Activated CD8-positive, alpha-beta T cell treated with anti-CD3 and anti-CD28 coated beads, Interleukin-2, amount 10 ng/mL, durations not matched to agents 7 days and 5 days (primary cell): ENCODE data around the gene TBPL2. TPM values are rescaled to one million over a fixed set of nuclear protein-coding genes. Genes with fewer than 3 reads are reported as not detected.

Source experiments
- ATAC-seq: fragments of 150-1000 bp; cut with Tn5 transposase; one replicate; pipeline ENCODE4 v1.10.0; 2021; ENCODE audit warnings: moderate library complexity
- CTCF ChIA-PET: fragments of 350-600 bp; sonication (Branson Sonifier 250); formaldehyde crosslinking; loops from one replicate; lab custom pipeline; 2021; ENCODE audit warnings: antibody characterized with exemption; lab: Charles Lee
- POLR2A ChIA-PET: fragments of 350-600 bp; sonication (Branson Sonifier 250); formaldehyde crosslinking; loops from one replicate; lab custom pipeline; 2021; ENCODE audit warnings: antibody characterized with exemption; lab: Charles Lee
- DNase-seq: peaks from one replicate; pipeline ENCODE4 v3.0.0-alpha.2; 2020
- H3K27ac Mint-ChIP-seq: one replicate; pipeline ENCODE4 v1.8.0; 2021; ENCODE audit warnings: mild to moderate bottlenecking, mixed read lengths
- H3K27me3 Mint-ChIP-seq: one replicate; pipeline ENCODE4 v1.8.0; 2021; ENCODE audit warnings: low read depth, mixed read lengths
- H3K36me3 Mint-ChIP-seq: one replicate; pipeline ENCODE4 v1.8.0; 2021; ENCODE audit warnings: low read depth, mixed read lengths
- H3K4me1 Mint-ChIP-seq: one replicate; pipeline ENCODE4 v1.8.0; 2021; ENCODE audit warnings: low read depth, mixed read lengths
- H3K4me3 Mint-ChIP-seq: one replicate; pipeline ENCODE4 v1.8.0; 2021; ENCODE audit warnings: mild to moderate bottlenecking, mixed read lengths
- H3K9me3 Mint-ChIP-seq: one replicate; pipeline ENCODE4 v1.8.0; 2022; ENCODE audit warnings: mixed read lengths; ENCODE audit not compliant: insufficient read depth
- total RNA-seq, 2 experiments: library from RNA; stranded (reverse); gene quantifications; one replicate each; pipeline ENCODE4 v1.2.3, GENCODE V29; 2021

TBPL2 gene
- total RNA-seq, 2 experiments from 2014 or later: not detected

DNA sequence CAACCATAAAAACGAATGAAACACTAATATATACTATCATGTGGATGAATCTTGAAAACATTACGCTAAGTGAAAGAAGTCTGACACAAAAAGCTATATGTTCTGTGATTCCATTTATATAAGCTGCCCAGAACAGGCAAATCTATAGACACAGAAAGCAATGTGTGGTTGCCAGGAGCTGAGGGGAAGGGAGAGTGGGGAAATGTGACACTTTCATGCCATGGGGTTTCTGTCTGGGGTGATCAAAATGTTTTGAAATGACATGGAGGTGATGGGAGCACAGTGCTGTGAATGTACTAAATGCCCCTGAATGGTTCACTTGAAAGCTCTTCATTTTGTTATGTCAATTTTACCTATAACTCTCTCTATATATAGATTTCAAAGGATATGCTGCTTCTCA, 58.9 kb downstream of the TBPL2 start:
- ATAC-seq: no peak
- Mint-ChIP-seq H3K4me1 (peaks cover 7% of the 10 kb centered on the region), H3K27me3 (no peaks in the 10 kb centered on the region), H3K36me3 (peaks cover 22% of the 10 kb centered on the region), H3K9me3 (no peaks in the 10 kb centered on the region), H3K27ac (no peak overlapping the region), H3K4me3 (no peak overlapping the region)
- POLR2A ChIA-PET: no interaction called here
- no peak for DNase-seq
- CTCF ChIA-PET: interaction anchor here (0.7 to 0.9 kb wide), 2 partner anchors 18 to 136 kb away, joined by 3 read pairs; no protein-coding TSS in a partner anchor

DNA sequence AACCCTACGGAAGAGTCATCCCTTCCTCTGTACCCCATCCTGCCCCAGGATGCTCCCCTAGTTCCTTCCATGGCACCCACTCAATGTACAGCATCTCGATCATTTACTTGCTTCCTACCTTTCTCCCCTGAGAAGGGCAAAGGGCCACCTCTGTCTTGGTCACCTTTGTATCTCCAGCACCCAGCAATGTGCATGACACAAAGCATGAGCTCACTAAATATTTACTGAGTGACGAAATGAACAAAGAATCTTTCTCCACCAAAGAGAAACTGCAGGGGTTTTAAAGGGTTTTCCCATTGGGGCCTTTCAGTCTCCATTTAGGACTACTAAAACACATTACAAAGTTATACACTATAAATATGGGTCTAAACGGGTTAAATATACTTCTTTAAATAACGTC, 59.4 kb downstream of the TBPL2 start:
- CTCF ChIA-PET: interaction anchor here (0.7 to 0.9 kb wide), 2 partner anchors 17 to 135 kb away, joined by 3 read pairs; no protein-coding TSS in a partner anchor
- DNase-seq: no peak
- Mint-ChIP-seq H3K36me3 (peaks cover 27% of the 10 kb centered on the region), H3K4me1 (peaks cover 3% of the 10 kb centered on the region), H3K27me3 (no peaks in the 10 kb centered on the region), H3K4me3 (no peak overlapping the region), H3K9me3 (no peaks in the 10 kb centered on the region), H3K27ac (no peak overlapping the region)
- ATAC-seq: no peak
- POLR2A ChIA-PET: no interaction called here

- ChIA-PET CTCF (interaction anchor here (1.4 kb wide), 1 partner anchor 8 kb away, joined by 3 read pairs; no protein-coding TSS in a partner anchor), POLR2A (no interaction called here)
- Mint-ChIP-seq H3K9me3 (no peaks in the 10 kb centered on the region), H3K4me3 (no peak overlapping the region), H3K4me1 (peaks cover 19% of the 10 kb centered on the region), H3K36me3 (peaks cover 33% of the 10 kb centered on the region), H3K27me3 (no peaks in the 10 kb centered on the region), H3K27ac (no peak overlapping the region)
- DNase-seq (no peak), ATAC-seq (no peak)
Observed at GRCh38 chr14:55377236-55377635, 63.2 kb downstream of the TBPL2 start.

DNA sequence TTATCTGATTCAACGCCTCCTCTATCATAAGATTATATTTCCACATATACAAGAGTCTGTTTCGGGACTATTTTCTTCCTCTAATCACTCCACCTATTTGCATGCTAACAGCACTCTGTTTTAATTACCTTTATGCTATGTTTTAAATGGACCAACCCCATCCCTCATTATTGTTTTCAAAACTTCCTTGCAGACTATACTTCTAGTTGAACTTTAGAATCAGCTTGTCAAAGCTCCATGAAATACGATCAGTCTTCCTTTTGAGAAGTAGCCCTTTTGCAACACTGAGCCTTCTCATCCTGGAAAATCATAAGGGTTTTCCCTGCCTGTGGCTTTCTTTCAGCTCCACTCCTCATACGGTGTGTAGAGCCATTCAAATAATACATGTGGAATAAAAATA, 65.6 kb downstream of the TBPL2 start:
- POLR2A ChIA-PET: interaction anchor here (0.6 to 1.2 kb wide), 5 partner anchors 18 to 428 kb away, joined by 3 to 8 read pairs (median 3); partner anchors contain the start of gene DLGAP5
- Mint-ChIP-seq H3K4me1 (peaks cover 19% of the 10 kb centered on the region), H3K4me3 (peak overlapping the region; percentile 2), H3K27me3 (no peaks in the 10 kb centered on the region), H3K9me3 (no peaks in the 10 kb centered on the region), H3K27ac (no peak overlapping the region), H3K36me3 (peaks cover 27% of the 10 kb centered on the region)
- ATAC-seq: no peak
- CTCF ChIA-PET: interaction anchor here (0.7 to 2.3 kb wide), 9 partner anchors 11 to 284 kb away, joined by 4 to 11 read pairs (median 5); no protein-coding TSS in a partner anchor
- DNase-seq: no peak

DNA sequence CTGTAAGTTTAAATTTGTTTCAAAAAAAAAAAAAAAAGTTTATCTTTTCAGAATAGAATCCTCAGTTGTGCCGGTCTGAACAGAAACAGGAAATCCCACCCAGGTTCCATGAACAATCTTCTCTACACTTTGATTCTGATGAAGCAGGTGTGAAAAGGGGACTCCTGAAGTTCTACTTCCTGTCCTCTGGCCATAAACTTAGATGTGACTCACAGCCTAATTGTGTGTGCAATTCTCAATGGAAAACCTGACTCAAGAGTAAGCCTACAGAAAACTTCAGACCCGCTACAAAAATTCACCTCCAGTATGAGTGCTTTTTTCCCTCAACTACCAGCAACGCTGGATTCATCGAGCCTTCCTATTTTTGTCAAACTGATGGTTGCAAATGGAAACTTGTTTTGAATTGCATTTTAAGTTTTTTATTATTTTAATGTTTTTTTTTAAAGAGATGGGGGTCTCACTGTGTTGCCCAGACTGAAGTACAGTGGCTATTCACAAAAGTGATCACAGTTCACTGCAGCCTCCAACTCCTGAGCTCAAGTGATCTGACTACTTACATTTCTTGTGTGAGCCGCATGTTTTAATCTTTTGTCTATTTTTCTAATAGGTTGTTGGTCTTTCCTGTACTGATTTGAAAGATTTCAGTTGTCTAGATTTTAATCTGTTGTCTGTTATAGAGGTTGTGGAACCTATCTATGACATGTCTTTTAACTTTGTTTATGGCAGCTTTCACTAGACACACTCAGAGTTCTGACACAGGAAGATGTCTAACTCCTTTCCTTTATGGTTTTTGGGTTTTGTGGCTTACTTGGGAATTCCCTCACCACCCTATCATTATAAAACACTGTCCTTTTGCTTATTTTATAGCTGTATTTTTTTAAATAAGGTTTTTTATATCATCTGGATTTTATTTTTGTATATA, 66.4 kb downstream of the TBPL2 start:
- Mint-ChIP-seq H3K27ac (peak overlapping the region; percentile 75), H3K27me3 (no peaks in the 10 kb centered on the region), H3K4me1 (peaks cover 19% of the 10 kb centered on the region), H3K9me3 (no peaks in the 10 kb centered on the region), H3K4me3 (peak overlapping the region; percentile 30), H3K36me3 (peaks cover 28% of the 10 kb centered on the region)
- DNase-seq (peak; percentile 41), ATAC-seq (peak; percentile 77)
- POLR2A ChIA-PET: interaction anchor here (0.6 to 1.2 kb wide), 6 partner anchors 13 to 429 kb away, joined by 3 to 8 read pairs (median 3); partner anchors contain the start of gene DLGAP5
- CTCF ChIA-PET: interaction anchor here (0.7 to 2.3 kb wide), 9 partner anchors 11 to 285 kb away, joined by 4 to 11 read pairs (median 5); no protein-coding TSS in a partner anchor

DNA sequence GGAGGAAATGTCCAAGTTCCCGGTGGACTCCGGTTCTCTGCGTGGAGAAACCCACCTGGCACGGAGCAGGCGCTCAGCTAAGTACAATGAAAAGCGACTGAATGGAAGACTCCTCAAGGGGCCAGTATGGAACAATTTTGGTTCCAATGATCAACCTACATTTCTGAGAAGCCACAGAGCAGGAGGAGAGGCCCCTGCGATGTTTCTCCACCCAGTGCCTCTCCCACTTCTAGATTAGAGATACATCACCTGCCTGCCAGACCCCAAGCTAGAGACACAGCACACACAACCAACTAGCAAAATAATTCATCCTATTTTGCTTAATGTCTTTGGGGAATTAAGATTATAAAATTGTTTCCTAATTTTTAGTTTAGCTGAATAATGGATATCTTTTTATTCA, 67.6 kb downstream of the TBPL2 start:
- H3K27ac Mint-ChIP-seq: no peak overlapping the region
- H3K36me3 Mint-ChIP-seq: peaks cover 36% of the 10 kb centered on the region
- DNase-seq: no peak
- H3K4me3 Mint-ChIP-seq: no peak overlapping the region
- no peak for ATAC-seq
- no peaks in the 10 kb centered on the region for H3K27me3 Mint-ChIP-seq
- H3K9me3 Mint-ChIP-seq: no peaks in the 10 kb centered on the region
- POLR2A ChIA-PET: interaction anchor here (0.9 to 1.4 kb wide), 4 partner anchors 17 to 102 kb away, joined by 3 to 4 read pairs (median 4); no protein-coding TSS in a partner anchor
- CTCF ChIA-PET: interaction anchor here (1.0 to 3.3 kb wide), 5 partner anchors 11 to 127 kb away, joined by 3 to 14 read pairs (median 4); no protein-coding TSS in a partner anchor
- H3K4me1 Mint-ChIP-seq: peaks cover 19% of the 10 kb centered on the region

DNA sequence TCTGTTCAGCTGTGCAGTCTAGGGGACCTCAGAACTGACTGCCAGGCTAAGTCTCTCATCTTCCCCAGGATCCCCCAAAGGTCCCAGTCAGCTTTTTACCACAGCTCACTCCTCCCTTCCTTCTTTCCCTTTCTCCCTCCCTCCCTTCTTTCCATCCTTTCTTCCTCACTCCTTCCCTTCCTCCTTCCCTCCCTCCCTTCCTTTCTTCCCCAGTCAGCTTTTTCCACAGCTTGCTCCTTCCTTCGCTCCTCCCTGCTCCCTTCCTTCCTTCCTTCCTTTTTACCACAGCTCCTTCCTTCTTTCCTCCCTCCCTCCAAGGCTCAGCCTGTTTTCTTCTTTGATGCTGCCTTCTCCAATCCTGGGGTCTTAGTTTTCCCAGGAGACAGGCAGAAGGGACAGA, 68.0 kb downstream of the TBPL2 start:
- POLR2A ChIA-PET: interaction anchor here (0.8 to 1.4 kb wide), 4 partner anchors 16 to 102 kb away, joined by 3 to 4 read pairs (median 3); partner anchors contain the start of gene ATG14
- H3K4me1 Mint-ChIP-seq: peaks cover 19% of the 10 kb centered on the region
- peaks cover 36% of the 10 kb centered on the region for H3K36me3 Mint-ChIP-seq
- H3K27me3 Mint-ChIP-seq: no peaks in the 10 kb centered on the region
- H3K27ac Mint-ChIP-seq: peak overlapping the region; percentile 23
- CTCF ChIA-PET: interaction anchor here (0.6 to 3.3 kb wide), 7 partner anchors 12 to 127 kb away, joined by 3 to 14 read pairs (median 4); no protein-coding TSS in a partner anchor
- no peaks in the 10 kb centered on the region for H3K9me3 Mint-ChIP-seq
- no peak for DNase-seq
- H3K4me3 Mint-ChIP-seq: no peak overlapping the region
- ATAC-seq: no peak

- peaks cover 25% of the 10 kb centered on the region for H3K36me3 Mint-ChIP-seq
- H3K4me1 Mint-ChIP-seq: peaks cover 19% of the 10 kb centered on the region
- DNase-seq: no peak
- CTCF ChIA-PET: interaction anchor here (3.3 kb wide), 1 partner anchor 17 kb away, joined by 14 read pairs; no protein-coding TSS in a partner anchor
- POLR2A ChIA-PET: interaction anchor here (0.6 kb wide), 1 partner anchor 28 kb away, joined by 3 read pairs; no protein-coding TSS in a partner anchor
- H3K9me3 Mint-ChIP-seq: no peaks in the 10 kb centered on the region
- H3K27ac Mint-ChIP-seq: no peak overlapping the region
- H3K27me3 Mint-ChIP-seq: no peaks in the 10 kb centered on the region
- no peak overlapping the region for H3K4me3 Mint-ChIP-seq
- no peak for ATAC-seq
Observed at GRCh38 chr14:55370883-55371455, 69.4 kb downstream of the TBPL2 start.

DNA sequence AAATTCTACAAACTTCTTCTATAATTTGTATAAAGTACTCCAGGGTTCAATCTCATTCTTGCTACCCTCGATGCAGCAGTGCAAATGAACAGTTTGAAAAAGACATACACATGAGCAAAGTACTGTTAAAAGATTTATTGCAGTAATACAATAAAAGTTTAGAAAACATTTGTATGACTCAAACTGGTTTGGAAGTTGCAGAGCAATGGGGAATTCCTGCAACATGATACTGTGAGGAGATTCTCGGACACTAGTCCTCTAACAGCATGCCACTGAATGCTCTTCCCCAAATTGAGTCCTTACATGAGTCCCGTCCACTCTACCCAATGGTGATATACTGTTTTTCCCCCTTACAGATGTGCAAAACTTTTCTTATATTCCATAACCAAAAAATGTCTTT, 74.1 kb downstream of the TBPL2 start:
- Mint-ChIP-seq H3K27ac (no peak overlapping the region), H3K27me3 (no peaks in the 10 kb centered on the region), H3K9me3 (no peaks in the 10 kb centered on the region), H3K36me3 (peaks cover 22% of the 10 kb centered on the region), H3K4me1 (no peaks in the 10 kb centered on the region), H3K4me3 (no peak overlapping the region)
- ChIA-PET POLR2A (no interaction called here), CTCF (interaction anchor here (0.9 to 2.4 kb wide), 3 partner anchors 71 to 96 kb away, joined by 3 to 9 read pairs (median 3); no protein-coding TSS in a partner anchor)
- ATAC-seq (no peak), DNase-seq (no peak)
